Subcutaneous adipose tissue (tissue), 4 donors: ENCODE measurements around the gene GNLY. TPM values are rescaled to one million over a fixed set of nuclear protein-coding genes. Genes with fewer than 3 reads are reported as not detected.

ENCODE experiments used
- CTCF ChIP-seq: fragments of 450-650 bp; IDR thresholded peaks from one replicate; pipeline ENCODE4 v1.5.1; 2016; ENCODE audit warnings: low read depth, mild to moderate bottlenecking, control low read depth, antibody characterized with exemption, moderate library complexity
- total RNA-seq, 4 donors: library from RNA; depleted of rRNA; stranded (reverse); fragments of >200 nt; gene quantifications; one replicate each; pipeline ENCODE4 v1.1.0, GENCODE V29; 2016

The GNLY gene
- total RNA-seq, 4 donors from 2014 or later = 4.6 to 10.0 (median 7.5) TPM

- TF ChIP-seq CTCF = no peak
These were observed 2.0 kb upstream of the GNLY start for GRCh38 chr2:85692039-85692645.

GRCh38 chr2:85695121-85695520, 963 bp downstream of the GNLY start:
- TF ChIP-seq CTCF = no peak

- no peak for TF ChIP-seq CTCF
These were observed 1.8 kb downstream of the GNLY start for GRCh38 chr2:85695691-85696668.

GRCh38 chr2:85697096-85697495, 2.9 kb downstream of the GNLY start:
- no peak for TF ChIP-seq CTCF

GRCh38 chr2:85697716-85698115, 3.6 kb downstream of the GNLY start:
- no peak for TF ChIP-seq CTCF

- no peak for TF ChIP-seq CTCF
These were observed 4.2 kb downstream of the GNLY start for GRCh38 chr2:85698184-85698879.

- no peak for TF ChIP-seq CTCF
These were observed 4.7 kb downstream of the GNLY start for GRCh38 chr2:85698880-85699254.
